ENCODE results near the gene MTREX.

The MTREX gene

DNA sequence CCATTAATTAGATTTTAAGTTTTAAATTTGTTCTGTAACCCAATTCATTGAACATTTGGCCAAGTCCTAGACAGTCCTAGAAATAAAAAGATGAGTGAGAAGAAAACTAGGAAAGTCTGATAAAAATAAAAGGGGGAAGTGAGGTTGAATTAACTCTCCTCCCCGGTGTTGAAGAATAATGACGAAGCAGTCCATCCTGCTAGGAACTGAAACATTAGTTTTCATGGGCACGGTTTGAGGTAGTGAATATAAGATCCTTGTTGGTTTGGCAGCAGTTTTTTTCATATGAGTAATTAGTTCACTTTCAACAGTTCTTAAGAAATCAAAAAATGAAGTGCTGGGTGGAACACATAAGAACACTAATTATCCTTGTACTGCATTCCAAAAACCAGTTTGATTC, 103.1 kb downstream of the MTREX start:
- H3K27me3 ChIP-seq (replicated peaks), result no peaks in the 10 kb centered on the region
- DNase-seq, result no peak
- no peak overlapping the region for H3K27ac ChIP-seq
- H3K4me3 ChIP-seq (ENCODE audit: low read depth, low read length), result no peak overlapping the region
- peaks cover 5% of the 10 kb centered on the region for H3K36me3 ChIP-seq (replicated peaks)
- TF ChIP-seq, protein P1, sequence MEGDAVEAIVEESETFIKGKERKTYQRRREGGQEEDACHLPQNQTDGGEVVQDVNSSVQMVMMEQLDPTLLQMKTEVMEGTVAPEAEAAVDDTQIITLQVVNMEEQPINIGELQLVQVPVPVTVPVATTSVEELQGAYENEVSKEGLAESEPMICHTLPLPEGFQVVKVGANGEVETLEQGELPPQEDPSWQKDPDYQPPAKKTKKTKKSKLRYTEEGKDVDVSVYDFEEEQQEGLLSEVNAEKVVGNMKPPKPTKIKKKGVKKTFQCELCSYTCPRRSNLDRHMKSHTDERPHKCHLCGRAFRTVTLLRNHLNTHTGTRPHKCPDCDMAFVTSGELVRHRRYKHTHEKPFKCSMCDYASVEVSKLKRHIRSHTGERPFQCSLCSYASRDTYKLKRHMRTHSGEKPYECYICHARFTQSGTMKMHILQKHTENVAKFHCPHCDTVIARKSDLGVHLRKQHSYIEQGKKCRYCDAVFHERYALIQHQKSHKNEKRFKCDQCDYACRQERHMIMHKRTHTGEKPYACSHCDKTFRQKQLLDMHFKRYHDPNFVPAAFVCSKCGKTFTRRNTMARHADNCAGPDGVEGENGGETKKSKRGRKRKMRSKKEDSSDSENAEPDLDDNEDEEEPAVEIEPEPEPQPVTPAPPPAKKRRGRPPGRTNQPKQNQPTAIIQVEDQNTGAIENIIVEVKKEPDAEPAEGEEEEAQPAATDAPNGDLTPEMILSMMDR (IDR thresholded peaks at IDR 0.05; ENCODE audit: low read depth, low read length, missing control alignments), result no peak
- in situ Hi-C loops (cut with HindIII; ENCODE audit: low pct_ligation_motif_present, low sequenced_read_pairs), result no loop called here

GRCh38 chr5:55411876-55412275, 104.1 kb downstream of the MTREX start:
- Histone ChIP-seq H3K27ac (no peak overlapping the region), H3K36me3 (replicated peaks) (peaks cover 5% of the 10 kb centered on the region), H3K4me3 (ENCODE audit: low read depth, low read length) (no peak overlapping the region), H3K27me3 (replicated peaks) (no peaks in the 10 kb centered on the region)
- in situ Hi-C loops (cut with HindIII; ENCODE audit: low pct_ligation_motif_present, low sequenced_read_pairs), result no loop called here
- DNase-seq, result no peak
- TF ChIP-seq, protein P1 (IDR thresholded peaks at IDR 0.05; ENCODE audit: low read depth, low read length, missing control alignments), result no peak

GRCh38 chr5:55413644-55414043, 105.9 kb downstream of the MTREX start:
- Histone ChIP-seq H3K36me3 (replicated peaks) (peaks cover 5% of the 10 kb centered on the region), H3K27me3 (replicated peaks) (no peaks in the 10 kb centered on the region), H3K4me3 (ENCODE audit: low read depth, low read length) (no peak overlapping the region), H3K27ac (no peak overlapping the region)
- DNase-seq, result no peak
- TF ChIP-seq, protein P1 (IDR thresholded peaks at IDR 0.05; ENCODE audit: low read depth, low read length, missing control alignments), result no peak
- in situ Hi-C loops (cut with HindIII; ENCODE audit: low pct_ligation_motif_present, low sequenced_read_pairs), result no loop called here

DNA sequence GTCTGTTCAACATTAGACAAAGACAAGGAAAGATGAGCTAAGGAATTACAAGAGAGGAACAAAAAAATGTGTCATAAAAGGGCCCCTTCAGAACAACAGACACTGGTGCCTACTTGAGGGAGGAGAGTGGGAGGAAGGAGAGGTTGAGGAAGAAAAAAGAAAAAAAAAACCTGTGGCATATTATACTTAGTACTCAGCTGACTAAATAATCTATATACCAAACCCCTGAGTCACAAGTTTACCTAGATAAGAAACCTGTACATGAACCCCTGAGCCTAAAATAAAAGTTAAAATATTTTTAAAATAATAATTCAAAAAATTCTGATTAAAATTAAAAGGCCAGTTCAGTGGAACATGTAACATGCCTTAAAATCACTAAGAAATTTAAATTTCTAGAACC, 107.3 kb downstream of the MTREX start:
- peaks cover 7% of the 10 kb centered on the region for H3K36me3 ChIP-seq (replicated peaks)
- in situ Hi-C loops (cut with HindIII; ENCODE audit: low pct_ligation_motif_present, low sequenced_read_pairs), result no loop called here
- TF ChIP-seq, protein P1 (IDR thresholded peaks at IDR 0.05; ENCODE audit: low read depth, low read length, missing control alignments), result no peak
- H3K4me3 ChIP-seq (ENCODE audit: low read depth, low read length), result no peak overlapping the region
- DNase-seq, result no peak
- H3K27me3 ChIP-seq (replicated peaks), result no peaks in the 10 kb centered on the region
- H3K27ac ChIP-seq, result no peak overlapping the region

GRCh38 chr5:55416306-55416705, 108.5 kb downstream of the MTREX start:
- H3K27me3 ChIP-seq (replicated peaks), result no peaks in the 10 kb centered on the region
- no peak for DNase-seq
- no peak overlapping the region for H3K4me3 ChIP-seq (ENCODE audit: low read depth, low read length)
- in situ Hi-C loops (cut with HindIII; ENCODE audit: low pct_ligation_motif_present, low sequenced_read_pairs), result no loop called here
- H3K27ac ChIP-seq, result no peak overlapping the region
- TF ChIP-seq, protein P1 (IDR thresholded peaks at IDR 0.05; ENCODE audit: low read depth, low read length, missing control alignments), result no peak
- peaks cover 2% of the 10 kb centered on the region for H3K36me3 ChIP-seq (replicated peaks)
